Upper lobe of left lung (tissue), 6 donors: ENCODE results near the gene ZFR. TPM values are rescaled to one million over a fixed set of nuclear protein-coding genes. Genes with fewer than 3 reads are reported as not detected.
"Not testable (repeated sequence)": the region's sequence is repeated elsewhere in the genome, so short reads cannot be mapped to it uniquely, and the experiment has no call there.

Experiments used
- ATAC-seq, 2 donors: fragments of 200-7000 bp; cut with Tn5 transposase; one replicate each; pipeline ENCODE4 v1.9.1; 2022; ENCODE audit warnings: mild to moderate bottlenecking in 2 of 2, moderate library complexity in 2 of 2; ENCODE audit not compliant: low FRiP score in 2 of 2
- DNase-seq, 2 donors: peaks; one replicate each; pipeline ENCODE4 v3.0.0-alpha.2; 2019 to 2020
- H3K27ac ChIP-seq, 4 donors: fragments of 200-600 bp; sonication (generic); one replicate each; pipeline ENCODE4 v1.5.1; 2016 to 2019
- H3K27me3 ChIP-seq, 4 donors: fragments of 200-600 bp; sonication (generic); one replicate each; pipeline ENCODE4 v1.5.1; 2017 to 2019
- H3K36me3 ChIP-seq, 4 donors: fragments of 200-600 bp; sonication (generic); one replicate each; pipeline ENCODE4 v1.5.1; 2016 to 2019
- H3K4me1 ChIP-seq, 4 donors: fragments of 200-600 bp; sonication (generic); one replicate each; pipeline ENCODE4 v1.5.1; 2018 to 2019
- H3K4me3 ChIP-seq, 4 donors: fragments of 200-600 bp; sonication (generic); one replicate each; pipeline ENCODE4 v1.5.1; 2017 to 2019; ENCODE audit warnings: mild to moderate bottlenecking in 2 of 4, moderate library complexity in 1 of 4
- H3K9me3 ChIP-seq, 4 donors: fragments of 200-600 bp; sonication (generic); one replicate each; pipeline ENCODE4 v1.5.1; 2018 to 2019
- CTCF ChIP-seq, 6 experiments: fragments of 450-650 bp in 4 of 6; fragments of 200-600 bp in 2 of 6; sonication (generic) in 2 of 6; IDR thresholded peaks; one replicate each; pipeline ENCODE4 v1.5.1; 2016 to 2019; ENCODE audit warnings: antibody characterized with exemption in 6 of 6
- EP300 ChIP-seq, 4 donors: sonication (generic); formaldehyde crosslinking; IDR thresholded peaks; one replicate each; pipeline ENCODE4 v1.5.1; 2017; ENCODE audit warnings: antibody characterized with exemption in 4 of 4, control low read depth in 2 of 4
- POLR2A ChIP-seq, 4 donors: fragments of 450-650 bp; IDR thresholded peaks; one replicate each; pipeline ENCODE4 v1.5.1; 2016 to 2017; ENCODE audit warnings: antibody characterized with exemption in 4 of 4, mild to moderate bottlenecking in 2 of 4
- POLR2AphosphoS5 ChIP-seq, 2 donors: sonication (generic); formaldehyde crosslinking; IDR thresholded peaks; one replicate each; pipeline ENCODE4 v1.5.1; 2017; ENCODE audit warnings: antibody characterized with exemption in 2 of 2
- WGBS, 2 donors: methylation state at CpG; one replicate each; pipeline ENCODE4 v1.1.5; 2017 to 2018; 5-methylcytosine and 5-hydroxymethylcytosine counted together
- total RNA-seq, 6 donors: library from RNA; depleted of rRNA in 4 of 6; stranded (reverse); fragments of >200 nt in 4 of 6; gene quantifications; one replicate each; pipeline versions ENCODE4 v1.1.0 to v1.2.1, GENCODE V29; 2016 to 2021
- donor health status: DM: no; HTN: no; CAD: no; lungs with moderate emphysema.
- donor health status: DM: no; HTN: yes; CAD: no; lungs with severe emphysema.

The ZFR gene
- total RNA-seq, 6 donors from 2014 or later = 33.8 to 85.1 (median 50.2) TPM

GRCh38 chr5:32439086-32439642 lies 5.4 kb downstream of the ZFR start:
- TF ChIP-seq POLR2AphosphoS5 (IDR thresholded peaks at IDR 0.05) (no peak), POLR2A (IDR thresholded peaks at IDR 0.05) (no peak), CTCF (IDR thresholded peaks at IDR 0.05) (no peak), EP300 (IDR thresholded peaks at IDR 0.05) (no peak)
- ATAC-seq = no peak
- Histone ChIP-seq H3K27me3 (no peaks in the 10 kb centered on the region), H3K27ac (no peak overlapping the region), H3K9me3 (no peaks in the 10 kb centered on the region), H3K36me3 (no peaks in the 10 kb centered on the region), H3K4me1 (peaks cover 18 to 50% (median 29%) of the 10 kb centered on the region in 4 donors), H3K4me3 (no peak overlapping the region)
- no peak for DNase-seq
- 67 to 78% methylated on average over 3 of the region's 3 CpGs for WGBS, 2 donors

DNA sequence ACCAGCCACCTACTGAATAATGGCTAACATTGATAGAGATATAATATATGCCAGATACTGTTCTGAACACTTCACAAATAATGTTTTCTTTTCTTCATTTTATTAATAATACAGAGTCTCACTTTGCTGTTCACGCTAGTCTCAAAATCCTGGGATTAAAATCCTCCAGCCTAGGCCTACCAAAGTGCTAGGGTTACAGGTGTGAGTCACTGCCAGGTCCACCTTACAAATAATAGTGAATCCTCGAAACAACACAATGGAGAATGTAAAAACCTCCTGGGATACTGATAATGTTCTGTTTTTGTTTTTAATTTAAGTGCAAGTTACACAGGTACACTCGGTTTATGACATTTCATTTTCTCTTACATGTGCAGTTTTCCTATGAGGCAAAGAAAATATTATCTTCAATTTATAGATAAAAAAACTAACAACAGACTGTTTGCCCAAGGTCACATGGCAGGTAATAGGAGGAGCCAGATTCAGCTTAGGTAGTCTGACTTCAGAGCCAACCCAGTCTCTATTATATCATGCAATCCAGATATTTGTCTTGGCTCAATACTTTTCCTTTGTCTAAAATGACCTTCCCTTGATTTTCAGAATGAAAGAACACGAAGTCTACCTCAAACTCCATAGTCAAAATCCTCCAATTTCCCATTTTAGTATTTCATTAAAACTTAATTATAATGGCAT lies 7.8 kb downstream of the ZFR start:
- Histone ChIP-seq H3K27ac (no peak overlapping the region), H3K4me3 (no peak overlapping the region), H3K27me3 (no peaks in the 10 kb centered on the region), H3K4me1 (peaks cover 7 to 40% (median 12%) of the 10 kb centered on the region in 4 donors), H3K9me3 (no peaks in the 10 kb centered on the region), H3K36me3 (no peaks in the 10 kb centered on the region)
- WGBS, 2 donors = 96 to 98% methylated on average over 4 of the region's 4 CpGs
- TF ChIP-seq POLR2AphosphoS5 (IDR thresholded peaks at IDR 0.05) (no peak), POLR2A (IDR thresholded peaks at IDR 0.05) (no peak), EP300 (IDR thresholded peaks at IDR 0.05) (no peak), CTCF (IDR thresholded peaks at IDR 0.05) (no peak)
- DNase-seq (no peak), ATAC-seq (no peak)

DNA sequence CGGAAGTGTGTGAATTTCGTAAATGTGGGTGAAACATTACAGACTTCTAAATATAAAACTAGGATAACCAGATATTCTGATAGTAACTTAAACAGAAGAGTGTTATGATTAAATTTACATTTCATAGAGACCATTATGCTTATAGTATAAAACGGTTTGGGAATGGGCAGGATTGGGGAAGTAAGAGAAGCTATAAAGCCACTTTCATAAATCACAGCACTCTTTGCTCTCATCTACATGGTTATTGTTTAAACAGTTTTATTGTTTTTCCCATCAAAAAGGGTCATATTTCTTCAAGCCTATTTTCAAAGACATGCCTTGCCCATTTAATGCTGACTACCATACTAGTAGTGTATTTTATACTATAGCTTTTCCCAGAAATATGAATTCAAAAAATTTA lies 9.2 kb downstream of the ZFR start:
- ATAC-seq = no peak
- DNase-seq = no peak
- WGBS, 2 donors = 85% methylated on average over 3 of the region's 3 CpGs
- TF ChIP-seq POLR2AphosphoS5 (IDR thresholded peaks at IDR 0.05) = no peak
- TF ChIP-seq CTCF (IDR thresholded peaks at IDR 0.05) = no peak
- no peak for TF ChIP-seq EP300 (IDR thresholded peaks at IDR 0.05)
- no peak for TF ChIP-seq POLR2A (IDR thresholded peaks at IDR 0.05)
- H3K27ac ChIP-seq = no peak overlapping the region
- no peak overlapping the region for H3K4me3 ChIP-seq
- no peaks in the 10 kb centered on the region for H3K36me3 ChIP-seq
- no peaks in the 10 kb centered on the region for H3K27me3 ChIP-seq
- peaks cover 6 to 29% (median 13%) of the 10 kb centered on the region in 4 donors for H3K4me1 ChIP-seq
- H3K9me3 ChIP-seq = no peaks in the 10 kb centered on the region

DNA sequence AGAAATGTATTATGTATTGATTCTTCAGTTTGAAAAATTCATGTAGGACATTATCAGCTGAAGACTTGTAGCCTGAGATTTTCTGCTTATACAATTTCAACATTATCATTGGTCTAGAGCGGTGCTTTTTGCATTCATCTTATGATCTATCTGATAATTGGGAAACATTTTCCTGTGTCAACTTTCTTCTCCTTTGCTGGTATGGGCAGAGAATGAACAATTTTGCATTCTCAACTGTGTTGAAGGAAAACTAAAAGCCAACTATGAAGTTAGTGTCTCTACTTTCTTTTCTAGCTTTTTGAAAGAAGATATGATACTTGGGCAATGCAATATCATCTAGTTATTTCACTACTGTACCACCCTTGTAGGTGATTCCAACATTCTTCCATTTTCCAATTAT lies 10.3 kb downstream of the ZFR start:
- no peak for ATAC-seq
- H3K4me1 ChIP-seq = peaks cover 6 to 28% (median 10%) of the 10 kb centered on the region in 4 donors
- H3K4me3 ChIP-seq = no peak overlapping the region
- TF ChIP-seq POLR2A (IDR thresholded peaks at IDR 0.05) = no peak
- TF ChIP-seq EP300 (IDR thresholded peaks at IDR 0.05) = no peak
- no peak overlapping the region for H3K27ac ChIP-seq
- H3K36me3 ChIP-seq = no peaks in the 10 kb centered on the region
- 61 to 78% methylated on average over 1 of the region's 1 CpG for WGBS, 2 donors
- DNase-seq = no peak
- H3K27me3 ChIP-seq = no peaks in the 10 kb centered on the region
- no peaks in the 10 kb centered on the region for H3K9me3 ChIP-seq

- peaks cover 0 to 8% (median 0%) of the 10 kb centered on the region in 4 donors for H3K36me3 ChIP-seq
- no peaks in the 10 kb centered on the region for H3K27me3 ChIP-seq
- DNase-seq (no peak), ATAC-seq (no peak)
- H3K4me3 ChIP-seq = no peak overlapping the region
- no peak overlapping the region for H3K27ac ChIP-seq
- 85 to 97% methylated on average over 3 of the region's 3 CpGs for WGBS, 2 donors
- H3K9me3 ChIP-seq = no peaks in the 10 kb centered on the region
- H3K4me1 ChIP-seq = peaks cover 4 to 22% (median 7%) of the 10 kb centered on the region in 4 donors
- no peak for TF ChIP-seq POLR2AphosphoS5 (IDR thresholded peaks at IDR 0.05)
- TF ChIP-seq CTCF (IDR thresholded peaks at IDR 0.05) = no peak
- TF ChIP-seq POLR2A (IDR thresholded peaks at IDR 0.05) = no peak
- TF ChIP-seq EP300 (IDR thresholded peaks at IDR 0.05) = no peak
Observed at GRCh38 chr5:32432633-32433032, 11.9 kb downstream of the ZFR start.

DNA sequence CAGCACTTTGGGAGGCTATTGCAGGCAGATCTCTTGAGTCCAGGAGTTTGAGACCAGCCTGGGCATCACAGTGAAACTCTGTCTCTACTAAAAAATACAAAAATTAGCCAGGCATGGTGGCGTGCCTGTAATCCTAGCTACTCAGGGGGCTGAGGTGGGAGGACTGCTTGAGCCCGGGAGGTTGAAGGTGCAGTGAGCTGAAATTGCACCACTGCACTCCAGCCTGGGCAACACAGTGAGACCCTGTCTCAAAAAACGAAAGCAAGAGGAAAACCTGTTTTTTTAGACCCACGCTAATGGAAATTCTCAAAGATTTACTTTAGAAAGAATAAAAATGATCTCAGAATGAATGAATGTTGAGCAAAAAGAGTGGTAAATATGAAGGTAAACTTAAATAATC lies 13.7 kb downstream of the ZFR start:
- ATAC-seq, H3K27ac ChIP-seq, H3K4me3 ChIP-seq, H3K9me3 ChIP-seq, H3K27me3 ChIP-seq, H3K36me3 ChIP-seq, DNase-seq: not testable (repeated sequence)
- WGBS, 2 donors = 96 to 97% methylated on average over 4 of the region's 4 CpGs
- peaks cover 0 to 22% (median 6%) of the 10 kb centered on the region in 4 donors for H3K4me1 ChIP-seq
